ENCODE results near the gene TMEM115. TPM values are rescaled to one million over a fixed set of nuclear protein-coding genes. Genes with fewer than 3 reads are reported as not detected.
A peak's percentile ranks its signal among the peaks of the same experiment; 100 is the strongest.

Gene TMEM115
- total RNA-seq, 4 donors from 2014 or later = 14.0 to 75.5 (median 66.2) TPM

DNA sequence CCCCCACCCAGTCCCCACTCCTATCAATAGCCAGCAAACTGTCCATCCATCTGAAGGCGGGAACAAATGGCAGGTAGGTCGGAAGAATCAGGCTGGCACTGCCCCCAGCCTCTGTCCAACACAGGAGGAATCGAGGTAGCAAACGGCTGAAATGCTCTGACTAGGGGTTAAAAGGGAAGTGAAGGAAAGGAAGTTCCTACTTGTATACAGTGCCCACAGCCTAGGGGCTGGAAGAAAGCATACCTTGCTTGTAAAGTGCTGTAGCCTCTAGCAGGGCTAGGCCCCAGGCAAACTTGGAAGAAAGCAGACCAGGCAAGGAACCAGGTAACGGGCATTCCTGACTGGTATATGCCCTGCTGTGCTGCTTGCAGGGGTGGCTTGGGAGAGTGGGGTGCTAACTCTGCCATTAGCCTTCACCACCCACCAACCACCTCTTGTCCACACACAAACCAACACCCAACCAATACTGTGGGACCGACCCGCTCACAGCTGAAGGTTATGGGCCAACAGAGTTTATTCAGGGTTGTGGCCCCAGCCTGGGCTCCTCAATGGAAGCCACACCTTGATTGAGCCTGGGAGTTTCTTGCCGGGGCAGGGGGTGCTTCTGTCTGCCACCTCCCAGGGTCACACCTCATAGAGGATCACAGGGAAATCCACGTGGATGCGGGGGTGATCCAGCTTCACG is 33.7 kb downstream of the TMEM115 start:
- peak overlapping the region in 1 of 4 donors; percentile 91 for H3K27ac ChIP-seq
- H3K36me3 ChIP-seq = peaks cover 0 to 26% (median 0%) of the 10 kb centered on the region in 3 donors
- H3K4me3 ChIP-seq = no peak overlapping the region
- no peaks in the 10 kb centered on the region for H3K27me3 ChIP-seq
- peaks cover 4 to 37% (median 18%) of the 10 kb centered on the region in 4 donors for H3K4me1 ChIP-seq
- DNase-seq = no peak
- no peaks in the 10 kb centered on the region for H3K9me3 ChIP-seq
- no peak for TF ChIP-seq POLR2A (IDR thresholded peaks at IDR 0.05)

GRCh38 chr3:50325113-50325480 is 34.2 kb downstream of the TMEM115 start:
- H3K9me3 ChIP-seq = no peaks in the 10 kb centered on the region
- peaks cover 4 to 41% (median 23%) of the 10 kb centered on the region in 4 donors for H3K4me1 ChIP-seq
- no peaks in the 10 kb centered on the region for H3K27me3 ChIP-seq
- H3K36me3 ChIP-seq = peaks cover 0 to 20% (median 0%) of the 10 kb centered on the region in 3 donors
- H3K27ac ChIP-seq = peak overlapping the region in 1 of 4 donors; percentile 91
- DNase-seq = no peak
- no peak for TF ChIP-seq POLR2A (IDR thresholded peaks at IDR 0.05)
- TF ChIP-seq, protein P1, sequence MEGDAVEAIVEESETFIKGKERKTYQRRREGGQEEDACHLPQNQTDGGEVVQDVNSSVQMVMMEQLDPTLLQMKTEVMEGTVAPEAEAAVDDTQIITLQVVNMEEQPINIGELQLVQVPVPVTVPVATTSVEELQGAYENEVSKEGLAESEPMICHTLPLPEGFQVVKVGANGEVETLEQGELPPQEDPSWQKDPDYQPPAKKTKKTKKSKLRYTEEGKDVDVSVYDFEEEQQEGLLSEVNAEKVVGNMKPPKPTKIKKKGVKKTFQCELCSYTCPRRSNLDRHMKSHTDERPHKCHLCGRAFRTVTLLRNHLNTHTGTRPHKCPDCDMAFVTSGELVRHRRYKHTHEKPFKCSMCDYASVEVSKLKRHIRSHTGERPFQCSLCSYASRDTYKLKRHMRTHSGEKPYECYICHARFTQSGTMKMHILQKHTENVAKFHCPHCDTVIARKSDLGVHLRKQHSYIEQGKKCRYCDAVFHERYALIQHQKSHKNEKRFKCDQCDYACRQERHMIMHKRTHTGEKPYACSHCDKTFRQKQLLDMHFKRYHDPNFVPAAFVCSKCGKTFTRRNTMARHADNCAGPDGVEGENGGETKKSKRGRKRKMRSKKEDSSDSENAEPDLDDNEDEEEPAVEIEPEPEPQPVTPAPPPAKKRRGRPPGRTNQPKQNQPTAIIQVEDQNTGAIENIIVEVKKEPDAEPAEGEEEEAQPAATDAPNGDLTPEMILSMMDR (IDR thresholded peaks at IDR 0.05) = no peak
- no peak overlapping the region for H3K4me3 ChIP-seq

- Histone ChIP-seq H3K4me3 (no peak overlapping the region), H3K27ac (peak overlapping the region; percentile 1 to 91 (median 50)), H3K9me3 (no peaks in the 10 kb centered on the region), H3K4me1 (peaks cover 4 to 47% (median 24%) of the 10 kb centered on the region in 4 donors), H3K27me3 (no peaks in the 10 kb centered on the region), H3K36me3 (peaks cover 0 to 14% (median 0%) of the 10 kb centered on the region in 3 donors)
- peak; percentile 68 to 85 (median 79) for DNase-seq
- TF ChIP-seq POLR2A (IDR thresholded peaks at IDR 0.05) = no peak
- TF ChIP-seq, protein P1 (IDR thresholded peaks at IDR 0.05) = peak; percentile 52 to 89 (median 82)
These were observed 34.8 kb downstream of the TMEM115 start for GRCh38 chr3:50324351-50325112.

DNA sequence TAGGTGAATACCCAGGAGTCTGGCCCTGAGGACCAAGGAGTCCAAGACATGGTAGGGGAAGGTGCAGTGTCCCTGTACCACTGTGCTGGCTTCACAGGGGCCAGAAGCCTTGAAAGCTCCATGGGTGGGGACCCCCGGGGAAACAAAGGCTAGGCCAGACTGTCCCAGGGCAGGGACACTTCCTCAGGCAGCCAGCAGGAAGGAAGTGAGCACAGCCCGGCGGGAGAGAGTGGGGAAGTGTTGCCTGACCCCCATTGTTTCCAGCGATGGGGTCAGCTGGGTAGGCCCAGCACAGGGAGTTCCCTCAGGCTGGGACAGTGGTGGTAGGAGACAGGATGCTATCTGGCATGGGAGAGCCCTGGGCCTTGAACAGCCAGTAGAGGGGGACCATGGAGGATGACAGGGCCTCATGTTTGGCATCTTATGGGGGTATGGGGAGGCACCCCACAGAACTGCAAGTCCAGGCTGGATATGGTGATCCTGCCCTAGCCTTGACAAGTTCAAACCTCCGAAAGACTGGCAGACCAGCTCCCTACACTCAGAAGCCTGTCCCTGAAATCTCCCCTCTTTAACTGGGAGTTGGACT is 35.6 kb downstream of the TMEM115 start:
- H3K4me3 ChIP-seq = no peak overlapping the region
- H3K4me1 ChIP-seq = peaks cover 4 to 50% (median 23%) of the 10 kb centered on the region in 4 donors
- H3K27ac ChIP-seq = peak overlapping the region; percentile 52 to 95 (median 90)
- no peak for TF ChIP-seq POLR2A (IDR thresholded peaks at IDR 0.05)
- TF ChIP-seq, protein P1 (IDR thresholded peaks at IDR 0.05) = peak in 1 of 6 experiments; percentile 8
- H3K9me3 ChIP-seq = no peaks in the 10 kb centered on the region
- DNase-seq = peak in 1 of 3 donors; percentile 51
- no peaks in the 10 kb centered on the region for H3K27me3 ChIP-seq
- peaks cover 0 to 16% (median 0%) of the 10 kb centered on the region in 3 donors for H3K36me3 ChIP-seq

DNA sequence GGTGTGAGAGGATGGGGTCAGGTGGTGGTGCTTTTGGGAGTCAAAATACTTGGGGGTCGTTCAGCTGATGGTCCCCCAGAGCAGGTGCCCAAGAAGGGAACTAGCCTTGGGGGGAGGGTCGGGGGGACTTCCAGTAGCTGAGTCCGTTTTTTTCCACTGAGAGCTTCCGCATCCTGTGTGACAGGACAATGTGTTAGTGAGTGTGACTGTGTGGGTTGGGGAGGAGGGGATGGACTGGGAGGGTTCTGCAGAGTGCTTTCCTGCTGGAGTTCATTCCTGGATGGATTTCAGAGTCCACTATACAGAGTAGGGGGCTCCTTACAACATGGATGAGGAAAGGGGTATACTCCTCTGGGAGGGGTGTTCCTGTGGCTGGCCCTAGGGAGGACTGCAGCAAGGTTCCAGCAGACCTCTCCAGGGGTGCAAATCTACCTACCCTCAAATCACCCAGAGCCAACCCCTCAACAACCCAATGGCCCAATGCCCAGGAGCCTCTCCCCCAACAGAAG is 36.2 kb downstream of the TMEM115 start:
- no peak for DNase-seq
- TF ChIP-seq, protein P1 (IDR thresholded peaks at IDR 0.05) = no peak
- TF ChIP-seq POLR2A (IDR thresholded peaks at IDR 0.05) = no peak
- Histone ChIP-seq H3K4me1 (peaks cover 4 to 52% (median 18%) of the 10 kb centered on the region in 4 donors), H3K36me3 (peaks cover 0 to 22% (median 0%) of the 10 kb centered on the region in 3 donors), H3K27me3 (no peaks in the 10 kb centered on the region), H3K4me3 (no peak overlapping the region), H3K9me3 (no peaks in the 10 kb centered on the region), H3K27ac (peak overlapping the region; percentile 88 to 95 (median 90))
